A549 treated with Mapracorat at 1 μM for 4 hours (cell line): ENCODE measurements around the gene TAMALIN. TPM values are rescaled to one million over a fixed set of nuclear protein-coding genes. Genes with fewer than 3 reads are reported as not detected.

Experiments used
- total RNA-seq: library from RNA; stranded (reverse); fragments of 200-300 nt; extraction: Qiagen RNA extraction; gene quantifications from 5 replicates; pipeline ENCODE4 v1.2.3, GENCODE V29; 2022

The TAMALIN gene
- total RNA-seq: 0.36 to 1.2 TPM (median 0.83 TPM) in 5 replicates

DNA sequence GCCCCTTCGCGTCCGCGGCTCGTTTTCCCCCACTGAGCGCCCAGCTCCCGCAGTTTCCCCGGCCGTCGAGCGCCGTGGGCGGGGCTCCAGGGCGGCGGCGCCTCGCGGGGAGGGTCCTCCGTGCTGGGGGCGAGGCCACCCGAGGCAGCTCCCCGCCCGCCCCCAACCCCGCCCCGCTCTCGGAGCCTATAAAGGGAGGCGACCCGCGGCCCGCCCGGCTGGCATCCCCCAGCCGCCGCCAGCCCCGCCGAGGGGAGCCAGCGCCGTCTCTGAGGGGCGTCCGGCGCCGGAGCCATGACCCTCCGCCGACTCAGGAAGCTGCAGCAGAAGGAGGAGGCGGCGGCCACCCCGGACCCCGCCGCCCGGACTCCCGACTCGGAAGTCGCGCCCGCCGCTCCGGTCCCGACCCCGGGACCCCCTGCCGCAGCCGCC, at the start of gene TAMALIN:
Gene TAMALIN, plus strand, starts transcription at position 221 of the 432 bp plus-strand sequence. Its CDS starts 74 bp downstream, at position 295.

DNA sequence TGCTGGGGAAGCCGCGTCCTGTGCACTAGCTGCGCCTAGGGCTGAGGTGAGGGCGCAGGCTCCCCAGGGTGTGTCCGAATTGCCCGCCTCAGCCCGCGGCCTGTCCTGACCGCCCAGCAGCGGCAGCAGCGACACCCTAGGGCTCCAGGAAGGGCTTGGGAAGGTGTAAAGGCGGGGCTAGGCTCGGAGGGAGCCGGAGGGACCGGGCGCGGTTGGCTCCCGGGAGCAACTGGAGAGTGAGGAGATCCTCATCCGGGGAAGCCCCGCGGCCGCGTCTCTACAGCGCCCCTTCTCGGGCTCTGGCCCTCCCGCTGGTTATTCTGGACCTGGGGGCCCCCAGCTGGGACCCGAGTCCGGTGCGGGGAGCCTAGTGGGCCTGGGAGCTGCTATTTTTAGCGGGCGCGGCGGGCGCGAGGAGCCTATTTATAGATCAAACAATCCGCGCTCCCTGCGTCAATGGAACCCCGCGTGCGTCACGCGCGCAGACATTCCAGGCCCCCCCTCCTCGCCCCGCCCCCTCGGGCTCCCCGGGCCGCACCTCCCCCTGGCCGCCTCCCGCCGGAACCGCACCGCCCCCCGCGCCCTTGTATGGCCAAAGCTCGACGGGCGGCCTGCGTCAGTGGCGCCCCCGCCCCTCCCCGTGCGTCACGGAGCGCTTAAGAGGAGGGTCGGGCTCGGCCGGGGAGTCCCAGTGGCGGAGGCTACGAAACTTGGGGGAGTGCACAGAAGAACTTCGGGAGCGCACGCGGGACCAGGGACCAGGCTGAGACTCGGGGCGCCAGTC, 44.2 kb downstream of the TAMALIN start, which contains the start of gene NR4A1:
Gene NR4A1, plus strand, starts transcription at position 685 of the 784 bp plus-strand sequence. CDS start 2,887 bp downstream, outside the sequence.

Other genes starting within 250 kb of the TAMALIN start
- gene FIGNL2, start 158.2 kb upstream of the TAMALIN start, total RNA-seq: 0.20 to 0.46 TPM (median 0.23 TPM) in 5 replicates
- gene ANKRD33, start 118.8 kb upstream of the TAMALIN start, total RNA-seq: not detected in 5 replicates
- gene ACVRL1, start 99.4 kb upstream of the TAMALIN start, total RNA-seq: 0.08 to 0.62 TPM (median 0.15 TPM) in 4 of 5 replicates, not detected in the other
- gene ACVR1B, start 55.2 kb upstream of the TAMALIN start, total RNA-seq: 14.6 to 18.8 TPM (median 17.3 TPM) in 5 replicates
- 31.1 to 46.7 TPM (median 34.6 TPM) in 5 replicates for gene NR4A1, start 44.5 kb downstream of the TAMALIN start, total RNA-seq
- gene ATG101, start 63.0 kb downstream of the TAMALIN start, total RNA-seq: 75.2 to 106 TPM (median 91.4 TPM) in 5 replicates
- not detected in 5 replicates for gene SMIM41, start 72.8 kb downstream of the TAMALIN start, total RNA-seq
- gene KRT80, start 185.1 kb downstream of the TAMALIN start, total RNA-seq: 38.9 to 58.0 TPM (median 46.2 TPM) in 5 replicates
- gene KRT7, start 226.3 kb downstream of the TAMALIN start, total RNA-seq: 4,849 to 5,975 TPM (median 5,509 TPM) in 5 replicates